ENCODE data around the gene SLC3A2.

SLC3A2 gene

DNA sequence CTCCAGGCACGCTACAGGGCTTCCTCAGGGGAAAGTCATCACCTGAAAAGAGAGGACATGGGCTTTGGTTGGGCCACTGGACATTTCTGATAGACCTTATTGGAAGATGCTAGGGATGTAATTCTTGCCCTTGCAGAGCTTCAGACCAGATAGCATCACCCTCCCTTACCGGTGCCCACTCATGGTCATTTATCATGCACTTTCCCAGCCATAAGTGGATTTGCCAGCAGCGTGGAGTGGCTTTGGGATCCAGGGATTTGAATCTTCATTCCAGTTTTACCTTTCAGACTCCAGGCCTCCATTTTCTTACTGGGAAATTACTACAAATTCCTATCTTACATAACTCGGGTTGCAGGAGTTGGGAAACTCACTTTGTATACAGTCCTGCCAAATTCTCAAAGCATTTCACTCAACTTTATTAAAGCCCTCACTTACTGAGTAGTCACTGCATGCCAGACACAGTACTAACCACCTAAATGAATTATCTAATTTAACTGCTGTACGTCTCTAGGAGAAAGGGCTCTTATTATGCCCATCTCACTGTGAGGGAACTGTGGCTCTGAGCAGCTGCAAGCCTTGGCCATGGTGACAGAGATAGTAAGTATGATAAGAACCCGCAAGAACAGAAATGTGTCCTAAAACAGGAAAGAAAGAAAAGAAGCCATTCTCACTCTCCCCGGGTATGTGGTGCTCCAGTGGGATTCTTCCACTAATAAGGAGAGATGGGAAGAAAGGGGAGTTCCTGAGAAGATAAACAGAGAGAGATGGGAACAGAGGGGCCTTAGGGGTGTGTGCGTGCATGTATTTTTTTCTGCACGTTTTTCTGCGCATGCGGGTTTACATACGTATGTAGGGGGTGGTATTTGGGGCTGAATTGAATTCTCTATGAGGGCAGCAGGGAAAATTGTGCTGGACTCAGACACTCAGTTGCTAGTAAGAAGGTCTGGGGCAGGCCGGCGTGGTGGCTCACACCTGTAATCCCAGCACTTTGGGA, 30.7 kb downstream of the SLC3A2 start:
- no peak for DNase-seq

DNA sequence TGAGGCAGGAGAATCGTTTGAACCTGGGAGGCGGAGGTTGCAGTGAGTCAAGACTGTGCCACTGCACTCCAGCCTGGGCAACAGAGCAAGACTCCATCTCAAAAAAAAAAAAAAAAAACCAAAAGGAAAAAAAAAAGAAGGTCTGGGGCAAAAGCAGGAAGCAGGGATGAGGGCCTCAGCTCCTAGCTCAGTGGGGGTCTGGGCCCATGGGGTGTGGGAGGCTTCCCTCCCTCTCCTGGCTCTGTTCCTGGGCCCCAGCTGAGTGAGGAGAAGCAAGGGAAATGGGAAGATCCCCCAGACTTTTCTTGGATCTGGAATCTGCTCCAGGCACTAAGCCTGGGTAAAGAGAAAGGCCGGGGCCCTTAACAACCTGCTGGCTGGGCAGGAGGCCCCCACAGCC, 31.6 kb downstream of the SLC3A2 start:
- DNase-seq = no peak

DNA sequence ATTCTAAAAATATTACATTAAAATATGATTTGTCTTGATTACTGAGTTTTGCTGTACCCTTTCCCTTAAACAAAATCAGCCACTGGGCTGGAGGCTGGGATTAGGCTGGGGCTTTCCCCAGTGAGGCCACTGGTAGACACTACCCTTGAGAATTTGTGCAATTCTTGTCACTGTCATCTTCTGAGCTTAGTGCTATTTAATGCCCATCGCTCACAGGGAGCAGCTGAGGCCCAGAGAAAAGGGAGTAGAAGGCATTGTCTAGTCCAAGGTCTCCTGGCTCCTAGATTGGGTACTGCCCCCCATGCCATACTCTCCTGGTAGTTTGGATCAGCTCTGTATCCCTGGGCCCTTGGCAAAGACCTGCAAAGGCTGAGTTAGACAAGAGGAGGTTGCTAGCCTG, 33.7 kb downstream of the SLC3A2 start:
- DNase-seq = no peak

DNA sequence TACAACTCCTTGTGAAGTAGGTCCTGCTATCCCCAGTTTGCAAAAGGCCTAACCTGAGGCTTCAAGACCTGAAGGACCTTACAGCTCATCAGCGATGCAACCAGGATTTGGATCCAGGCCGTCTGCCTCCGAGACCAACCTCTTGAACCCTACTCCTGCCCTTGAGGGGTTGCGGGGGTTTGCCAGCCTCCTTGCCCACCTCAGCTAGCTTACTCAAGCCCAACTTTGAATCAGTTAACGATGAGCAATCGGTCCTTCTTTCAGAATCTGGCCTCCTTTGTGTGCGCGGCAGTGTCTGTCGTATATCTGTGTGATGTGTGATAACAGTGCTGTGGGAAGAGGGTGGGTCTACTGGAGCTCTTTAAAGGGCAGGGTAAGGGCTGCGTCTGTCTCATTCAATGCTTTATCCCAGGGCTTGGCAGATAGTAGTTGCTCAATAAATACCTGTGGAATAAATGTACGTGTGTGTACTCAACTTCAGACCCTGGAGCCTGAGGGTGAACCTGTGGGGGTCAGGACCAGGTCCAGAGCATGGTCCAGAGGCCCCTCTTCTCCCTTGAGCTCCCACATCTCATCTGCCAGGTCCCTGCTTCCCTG, 37.3 kb downstream of the SLC3A2 start:
- DNase-seq = no peak

DNA sequence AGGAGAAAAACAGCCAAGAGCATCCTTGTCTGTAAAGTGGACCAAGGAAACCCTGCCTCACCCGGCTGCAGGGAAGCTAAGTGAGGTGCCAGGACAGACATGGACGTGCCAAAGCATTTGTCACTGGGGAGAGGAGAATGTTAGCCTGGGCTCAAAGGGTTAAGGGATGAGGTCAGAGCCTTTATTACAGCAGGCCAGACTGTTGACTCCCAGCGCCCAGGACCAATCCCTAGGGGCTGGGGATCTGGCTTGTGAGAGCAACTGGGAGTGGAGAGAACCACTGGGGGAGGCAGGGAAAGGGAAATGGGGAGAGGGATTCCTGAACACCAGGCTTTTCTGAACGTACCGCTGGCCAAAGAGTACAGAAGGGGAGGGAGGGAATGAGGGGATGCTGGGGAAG, 37.8 kb downstream of the SLC3A2 start:
- DNase-seq = no peak

DNA sequence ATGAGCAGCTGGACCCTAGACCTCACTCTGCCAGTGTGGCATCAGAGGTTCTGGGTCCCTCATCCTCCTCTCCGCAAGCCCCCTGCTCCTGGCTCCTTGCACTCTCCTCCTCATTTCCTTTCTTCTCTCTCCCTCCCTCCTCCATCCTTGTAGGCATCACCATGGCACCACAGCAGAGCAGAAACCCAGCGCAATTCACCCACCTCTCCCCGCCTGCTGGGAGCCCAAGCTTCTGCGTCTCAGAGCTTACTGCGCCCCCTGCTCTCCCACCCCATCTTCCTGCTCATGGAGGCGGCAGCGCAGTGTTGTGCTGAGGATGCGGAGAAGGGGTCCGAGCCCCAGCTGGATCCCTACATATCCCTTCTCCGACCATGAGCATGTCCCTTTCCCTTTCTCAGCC, 38.8 kb downstream of the SLC3A2 start:
- DNase-seq = no peak

DNA sequence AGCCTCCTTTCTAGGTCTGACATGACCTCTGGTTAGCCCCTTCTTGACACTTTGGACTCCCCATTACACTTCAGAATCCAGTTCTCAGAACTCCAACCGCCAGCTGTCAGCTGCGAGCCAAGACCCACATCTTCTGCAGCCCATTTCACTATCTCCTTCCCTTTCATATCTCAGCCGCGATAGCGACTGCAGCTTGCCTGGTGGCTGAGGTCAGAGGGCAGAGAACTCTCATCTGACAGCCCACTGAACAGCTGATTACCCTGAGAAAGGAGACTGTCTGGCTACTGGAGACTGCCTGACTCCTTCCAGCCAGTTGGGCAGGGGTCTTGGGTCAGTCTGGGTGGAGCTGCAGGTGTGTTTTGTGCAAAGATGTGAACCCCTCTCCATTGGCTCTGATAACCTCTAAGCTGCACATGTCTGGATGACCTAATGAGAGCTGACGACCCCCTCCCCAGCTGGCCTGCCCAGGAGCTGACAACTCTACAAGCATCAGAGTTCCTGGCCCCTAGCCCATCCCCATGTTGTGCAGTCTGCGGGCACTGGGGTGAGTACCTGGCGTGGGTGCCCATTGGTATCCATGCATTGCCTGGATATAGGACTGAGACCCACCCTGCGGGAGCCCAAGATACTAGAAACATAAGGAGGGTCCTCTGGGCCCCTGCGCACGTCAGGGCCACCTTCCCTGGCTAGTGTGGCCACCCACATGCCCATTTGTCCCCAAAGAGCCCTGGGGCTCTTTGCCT, 39.4 kb downstream of the SLC3A2 start:
- no peak for DNase-seq

DNA sequence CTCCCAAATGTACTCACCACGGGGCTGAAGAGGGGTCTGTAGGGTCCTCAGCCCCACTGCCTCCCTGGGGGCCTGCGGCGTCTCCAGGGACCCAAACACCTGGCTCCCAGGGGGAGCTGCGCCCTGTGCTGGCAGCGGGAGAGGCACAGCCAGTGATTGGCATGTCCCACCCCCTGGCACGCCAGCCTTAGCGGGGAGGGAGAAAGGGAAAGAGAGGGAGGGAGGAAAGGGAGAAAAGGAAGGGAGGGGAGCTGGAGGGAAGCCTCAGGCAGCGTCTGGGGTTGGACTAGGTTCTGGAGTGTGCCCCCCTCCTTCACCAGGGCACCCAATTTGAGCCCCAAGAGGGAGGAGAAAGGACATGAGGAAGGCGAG, 40.5 kb downstream of the SLC3A2 start, which contains the start of gene CHRM1:
CHRM1 (minus strand) TSS at position 163 of the 372 bp plus-strand sequence. CDS start 10,263 bp downstream, outside the sequence.
- DNase-seq = no peak

DNA sequence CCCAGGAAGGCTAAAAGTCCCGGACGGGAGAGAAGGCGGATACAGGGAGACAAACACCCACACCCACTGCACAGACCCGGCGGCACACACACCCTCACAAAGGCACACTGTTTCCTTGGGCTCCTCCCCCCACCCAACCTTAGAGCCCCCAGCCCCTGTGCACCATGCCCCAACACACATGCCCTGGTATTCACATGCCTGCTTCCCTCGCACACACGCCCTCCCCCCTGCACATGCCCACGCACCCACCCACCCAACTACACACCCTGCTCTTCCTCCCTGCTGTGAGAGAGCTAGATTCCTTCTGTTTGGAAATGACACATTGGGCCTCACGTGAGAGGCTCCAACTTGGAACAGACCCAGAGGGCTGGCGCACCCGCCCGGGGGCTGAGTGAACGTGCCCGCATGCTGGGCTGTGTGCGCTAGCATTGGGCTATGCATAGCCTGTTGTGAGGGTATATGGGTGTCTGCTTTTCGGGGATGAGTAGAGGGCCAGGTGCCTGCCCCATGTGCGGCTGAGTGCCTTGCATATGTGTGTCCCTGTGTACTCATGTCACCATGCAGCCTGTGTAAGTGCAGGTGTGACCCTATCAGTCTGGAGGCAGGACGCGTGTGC, 41.0 kb downstream of the SLC3A2 start:
- DNase-seq = no peak

DNA sequence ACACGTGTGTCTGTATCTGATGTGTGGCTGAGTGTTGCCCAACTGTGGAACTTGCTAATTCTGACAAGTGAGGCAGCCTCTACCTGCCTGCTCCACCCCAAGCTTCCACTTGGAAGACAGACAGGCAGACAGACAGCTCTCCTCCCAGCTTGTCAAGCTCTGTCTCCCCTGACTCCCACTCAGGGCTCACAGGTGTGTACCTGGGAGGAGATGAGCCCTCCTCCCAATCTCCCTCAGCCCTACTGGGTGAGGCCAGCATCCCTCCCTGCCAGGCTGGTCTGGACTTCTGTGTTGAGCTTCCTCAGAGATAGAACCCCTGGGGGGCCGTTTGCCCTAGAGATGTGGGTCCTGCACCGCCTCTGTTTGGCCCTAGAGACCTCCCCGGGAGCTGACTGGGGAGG, 41.5 kb downstream of the SLC3A2 start:
- DNase-seq = no peak

DNA sequence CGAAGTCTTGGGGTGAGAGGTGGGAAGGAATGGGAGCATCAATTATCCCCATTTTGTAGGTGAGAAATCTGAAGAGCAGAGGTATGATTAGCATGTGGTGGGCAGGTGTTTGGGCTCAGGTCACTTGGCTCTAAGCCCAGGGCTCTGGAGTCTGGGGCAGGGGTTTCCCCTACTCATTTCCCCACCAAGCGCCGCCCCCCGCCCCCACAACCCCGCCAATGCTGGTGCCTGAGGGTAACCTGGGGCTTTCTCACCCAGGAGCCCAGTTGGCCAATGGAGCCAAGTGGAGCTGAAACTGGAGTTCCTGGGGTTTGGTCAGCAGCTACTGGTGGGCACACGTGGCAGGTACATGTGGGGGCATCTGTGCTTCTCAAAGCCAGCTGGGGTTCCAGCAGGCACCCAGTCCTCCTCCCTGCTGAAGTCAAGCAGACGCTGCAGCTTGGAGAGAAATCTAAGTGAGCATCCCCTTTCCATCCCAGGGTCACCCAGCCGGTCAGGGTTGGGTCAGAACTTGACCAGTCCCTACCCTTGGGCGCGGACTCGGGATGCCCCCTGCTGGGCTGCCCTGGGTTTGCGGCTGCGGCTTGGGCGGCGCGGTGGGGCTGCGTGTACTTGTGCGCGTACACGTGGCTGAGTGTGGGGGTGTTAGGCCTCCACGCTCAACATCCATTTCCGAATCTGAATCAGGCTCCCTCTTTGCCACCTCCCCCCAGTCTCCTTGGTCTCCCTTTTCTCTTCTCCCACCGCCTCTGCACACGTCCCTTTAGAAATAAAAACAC, 42.1 kb downstream of the SLC3A2 start:
- no peak for DNase-seq

DNA sequence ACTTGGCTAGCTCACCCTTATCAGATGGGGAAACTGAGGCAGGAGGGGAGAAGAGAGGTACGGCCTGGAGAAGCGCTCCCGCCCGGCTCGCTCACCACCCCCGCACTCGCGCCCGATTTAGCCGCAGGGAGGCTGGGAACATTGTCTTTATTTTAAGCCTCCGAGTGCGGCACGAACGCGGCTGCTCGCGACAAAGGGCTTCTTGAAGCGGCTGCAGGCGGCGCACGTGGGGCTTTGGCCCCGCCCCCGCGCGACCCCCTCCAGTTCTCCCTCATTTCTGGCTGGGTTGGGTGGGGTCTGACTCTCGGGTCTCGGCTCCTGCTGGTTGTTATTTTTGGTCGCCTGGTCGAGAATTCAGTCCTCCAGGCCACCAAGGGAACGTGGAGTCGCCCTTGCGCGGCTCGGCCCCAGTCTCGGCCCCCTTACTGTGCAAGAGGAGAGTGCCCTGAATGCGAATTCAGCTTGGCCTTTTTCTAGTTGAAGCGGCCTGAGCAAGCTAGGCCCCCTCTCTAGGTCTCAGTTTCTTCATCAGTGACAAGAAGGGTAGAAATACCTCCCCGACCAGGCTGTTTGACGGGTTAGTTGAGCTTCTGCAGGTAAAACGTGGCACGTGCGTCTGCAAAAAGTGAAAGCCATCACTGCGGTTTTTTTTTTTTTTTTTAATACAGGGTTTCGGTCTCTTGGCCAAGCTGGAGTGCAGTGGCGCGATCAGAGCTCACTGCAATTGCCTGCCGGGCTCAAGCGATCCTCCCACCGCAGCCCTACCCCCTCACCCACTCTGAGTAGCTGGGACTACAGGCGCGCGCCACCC, 43.1 kb downstream of the SLC3A2 start:
- no peak for DNase-seq

DNA sequence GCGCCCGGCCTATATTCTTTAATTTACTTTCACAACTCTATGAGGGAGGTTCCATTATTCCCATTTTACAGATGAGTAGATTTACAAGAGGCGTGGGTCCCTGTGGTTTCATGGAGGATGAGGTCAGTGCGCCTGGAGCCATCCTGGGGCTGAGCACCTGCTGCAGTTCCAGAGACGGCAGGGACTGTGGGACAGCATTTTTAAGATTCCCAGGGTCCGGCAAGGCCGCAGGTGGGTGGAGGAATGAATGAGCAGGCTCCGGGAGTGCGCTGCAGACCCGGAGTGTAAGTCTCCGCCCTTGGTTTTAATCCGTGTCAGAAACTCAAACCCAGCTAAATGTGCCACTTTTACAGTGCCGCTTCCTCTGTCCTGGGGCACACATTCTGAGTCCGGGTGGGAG, 44.6 kb downstream of the SLC3A2 start:
- DNase-seq = no peak

DNA sequence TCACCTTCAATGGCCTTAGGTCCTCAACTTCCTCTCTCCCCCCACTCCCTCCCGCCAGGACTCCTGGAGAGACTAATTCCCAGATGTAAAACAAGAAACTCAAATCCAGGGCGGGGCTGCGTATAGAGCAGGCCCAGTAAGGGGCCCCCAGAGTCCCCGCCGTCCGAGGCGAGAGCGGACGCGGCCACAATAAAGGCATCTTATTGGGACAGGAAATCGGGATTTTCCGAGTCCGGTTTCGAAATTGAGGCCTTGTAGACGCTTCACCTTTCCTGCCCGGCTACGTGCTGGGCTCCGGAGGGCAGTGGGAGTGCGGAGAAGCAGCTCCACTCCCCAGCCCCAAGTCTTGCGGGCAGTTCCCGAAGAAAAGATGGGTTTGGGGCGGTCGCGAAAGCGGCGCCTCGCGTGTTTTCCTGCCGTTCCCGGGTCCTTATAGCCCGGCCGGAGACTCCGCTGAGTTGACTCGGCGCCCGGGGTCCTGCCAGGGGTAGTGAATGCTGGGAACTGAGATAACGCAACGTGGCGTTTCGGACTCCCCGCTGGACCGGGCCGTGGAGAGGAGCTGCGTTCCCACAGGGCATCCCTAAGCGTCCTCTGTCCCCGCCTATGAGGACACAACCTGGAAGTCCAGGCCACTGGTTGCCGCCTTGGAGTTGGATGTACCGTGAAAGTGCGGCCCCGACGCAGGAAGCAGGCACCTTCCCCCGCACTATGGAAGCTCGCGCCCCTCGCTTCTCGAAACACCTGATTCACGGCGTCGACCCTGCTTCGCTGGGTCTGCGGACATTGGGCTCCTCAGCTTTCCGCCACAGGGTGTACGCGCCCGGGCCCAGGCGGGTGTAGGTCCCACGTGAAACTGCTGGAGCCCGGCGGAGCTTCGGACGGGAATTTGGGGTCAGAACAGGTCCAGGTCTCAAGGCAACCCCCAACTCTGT, 45.3 kb downstream of the SLC3A2 start:
- no peak for DNase-seq

DNA sequence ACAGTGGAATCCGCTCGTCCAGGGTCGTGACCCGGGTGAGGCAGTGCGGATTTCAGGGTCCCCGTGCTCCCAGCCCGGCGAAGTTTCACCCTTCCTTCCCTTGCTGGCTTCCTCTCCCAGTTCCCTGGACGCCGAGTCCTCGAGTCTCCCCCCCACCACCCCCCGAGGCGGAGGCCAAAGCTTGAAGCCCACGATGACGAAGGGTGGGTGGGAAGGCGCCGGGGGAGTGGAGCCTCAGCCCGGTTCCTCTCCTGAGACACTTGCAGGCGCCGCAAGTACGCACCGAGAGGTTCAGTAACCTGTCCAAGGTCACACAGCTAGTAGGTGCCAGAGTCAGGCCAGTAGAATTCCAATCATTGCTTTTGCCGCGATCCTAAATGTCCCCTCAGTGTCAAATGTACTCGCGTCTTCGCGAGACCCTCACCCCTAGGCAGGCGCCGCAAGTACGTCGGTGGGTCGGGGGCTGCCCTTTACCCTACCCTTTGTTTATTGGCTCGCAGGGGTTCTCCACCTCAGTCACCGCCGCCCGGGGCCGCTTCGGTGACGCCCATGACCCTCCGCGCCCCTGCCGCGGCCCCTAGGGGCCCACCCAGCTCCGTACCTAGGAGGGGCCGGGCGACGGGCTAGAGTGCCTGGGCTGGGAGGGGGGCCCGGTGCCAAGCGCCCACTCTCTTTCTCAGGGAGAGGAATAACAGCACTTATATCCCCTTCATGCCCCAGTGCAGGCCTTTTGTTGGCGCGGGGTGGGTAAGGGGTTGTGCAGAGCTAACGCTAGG, 46.2 kb downstream of the SLC3A2 start:
- DNase-seq = no peak

DNA sequence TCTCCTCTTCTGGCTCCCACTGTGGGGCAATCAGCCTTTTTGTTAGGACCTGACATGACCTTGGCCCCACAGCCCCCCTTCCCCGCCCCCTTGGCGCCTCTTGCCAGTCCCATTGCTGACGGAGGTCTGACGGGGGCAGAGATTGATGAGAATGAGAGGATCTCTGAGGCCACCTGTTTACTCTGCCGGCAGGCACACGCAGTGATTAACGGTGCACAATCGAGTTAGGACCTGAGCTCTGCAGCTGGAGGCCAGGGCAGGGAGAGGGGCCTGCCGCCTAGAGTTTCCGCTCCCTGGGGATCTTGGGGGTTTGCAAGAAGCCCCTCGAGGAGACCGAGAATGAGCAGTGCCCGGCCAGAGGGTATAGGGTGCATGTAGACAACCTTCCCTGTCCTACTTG, 47.3 kb downstream of the SLC3A2 start:
- no peak for DNase-seq

DNA sequence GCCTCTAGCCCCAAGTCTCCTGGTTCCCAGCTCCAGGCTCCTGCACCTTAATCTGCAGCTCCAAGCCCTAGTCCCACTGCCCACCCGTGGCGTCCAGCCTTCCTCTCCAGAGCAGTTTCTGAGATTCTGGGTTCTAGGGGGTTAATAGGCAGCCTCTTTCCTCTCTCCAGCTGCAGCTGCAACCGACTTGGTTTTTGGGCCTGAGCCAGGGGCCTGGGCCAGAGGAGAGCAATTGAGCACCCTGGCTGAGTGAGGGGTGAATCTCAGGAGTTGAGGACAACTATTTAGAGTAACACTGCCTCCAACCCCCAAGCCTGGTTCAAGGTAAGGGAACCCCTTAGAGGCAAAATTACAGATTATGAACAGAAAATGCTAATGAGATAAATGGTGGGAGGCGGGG, 49.5 kb downstream of the SLC3A2 start:
- DNase-seq = no peak

DNA sequence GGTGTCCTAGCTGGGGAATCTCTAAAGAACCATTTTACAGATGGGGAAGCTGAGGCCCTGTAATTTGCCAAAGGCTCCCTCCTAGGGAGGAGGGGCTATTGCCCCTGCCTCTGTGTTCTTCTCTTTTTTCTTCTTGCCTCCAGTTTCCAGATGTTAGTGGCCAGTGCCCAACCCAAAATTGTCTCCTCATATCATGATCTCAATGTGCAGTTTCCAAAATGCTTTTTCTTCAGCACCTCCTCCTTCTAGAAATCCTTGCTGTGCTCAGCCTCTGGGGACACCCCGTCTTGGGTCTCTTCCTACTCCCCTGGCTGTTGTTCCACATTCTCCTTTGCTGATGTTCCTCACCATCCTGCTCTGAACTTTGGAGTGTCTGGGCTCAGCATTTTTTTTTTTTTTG, 50.0 kb downstream of the SLC3A2 start:
- DNase-seq = no peak

DNA sequence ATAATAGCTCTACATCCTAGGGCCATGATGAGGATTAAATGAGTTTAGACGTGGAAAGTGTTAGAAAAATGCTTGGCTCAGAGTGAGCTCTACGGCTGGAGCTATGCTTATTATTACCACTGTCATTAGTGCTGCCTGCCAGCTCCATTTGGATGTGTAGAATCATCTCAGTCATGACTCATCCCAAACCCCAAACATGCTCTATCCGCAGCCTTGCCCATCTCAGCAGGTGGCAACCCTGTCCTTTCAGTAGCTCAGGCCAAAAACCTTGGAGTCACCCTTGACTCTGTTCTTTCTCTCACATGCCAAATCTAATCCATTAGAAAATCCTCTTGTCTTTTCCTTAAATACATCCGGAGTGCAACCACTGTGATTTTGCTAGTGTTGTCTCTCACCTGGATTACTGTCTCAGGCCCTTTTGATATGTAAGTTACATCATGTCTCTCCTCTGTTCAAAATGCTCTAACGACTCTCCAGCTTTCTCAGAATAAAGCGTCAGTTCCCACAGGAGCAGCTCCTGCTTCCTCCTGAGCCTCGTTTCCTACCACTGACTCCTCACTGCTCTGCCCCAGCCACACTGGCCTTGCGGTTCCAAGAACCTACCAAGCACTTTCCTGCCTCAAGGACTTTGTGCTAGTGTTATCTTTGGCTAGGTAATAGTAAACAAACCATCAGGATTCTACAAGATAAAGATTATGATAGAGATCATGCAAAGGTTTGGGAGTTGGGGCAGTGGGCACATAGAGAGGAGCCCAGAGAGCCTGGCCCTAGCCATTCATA, 51.0 kb downstream of the SLC3A2 start:
- no peak for DNase-seq
